ENCODE data around the gene C6orf136.

Gene C6orf136

GRCh38 chr6:30626484-30627366 is 20.2 kb upstream of the C6orf136 start, which contains the start of gene ATAT1:
ATAT1 (plus strand) TSS chr6:30626874.
- no peak for TF ChIP-seq TAF1 (IDR thresholded peaks at IDR 0.05; ENCODE audit: borderline replicate concordance, insufficient read depth, low read length)
- no peak for TF ChIP-seq REST (IDR thresholded peaks at IDR 0.05; ENCODE audit: insufficient read depth in 1 of 2, low read depth in 2 of 2, low read length in 2 of 2)
- peak; percentile 85 for TF ChIP-seq POLR2AphosphoS5 (IDR thresholded peaks at IDR 0.05; ENCODE audit: low read depth, low read length)
- peak; percentile 44; the same call in 1 of the 2 replicates for TF ChIP-seq SIN3A (IDR thresholded peaks at IDR 0.05; ENCODE audit: borderline replicate concordance, insufficient read depth, low read length)
- no peak for TF ChIP-seq FOXP2 (optimal IDR thresholded peaks at IDR 0.05; ENCODE audit: borderline replicate concordance, extremely low read depth, extremely low read length, insufficient read depth)

- TF ChIP-seq REST (IDR thresholded peaks at IDR 0.05; ENCODE audit: insufficient read depth in 1 of 2, low read depth in 2 of 2, low read length in 2 of 2), result no peak
- no peak for TF ChIP-seq POLR2AphosphoS5 (IDR thresholded peaks at IDR 0.05; ENCODE audit: low read depth, low read length)
- TF ChIP-seq FOXP2 (optimal IDR thresholded peaks at IDR 0.05; ENCODE audit: borderline replicate concordance, extremely low read depth, extremely low read length, insufficient read depth), result no peak
- no peak for TF ChIP-seq SIN3A (IDR thresholded peaks at IDR 0.05; ENCODE audit: borderline replicate concordance, insufficient read depth, low read length)
- no peak for TF ChIP-seq TAF1 (IDR thresholded peaks at IDR 0.05; ENCODE audit: borderline replicate concordance, insufficient read depth, low read length)
These were observed 11.1 kb upstream of the C6orf136 start for GRCh38 chr6:30635834-30636233.

GRCh38 chr6:30640481-30640880 is 6.5 kb upstream of the C6orf136 start:
- TF ChIP-seq SIN3A (IDR thresholded peaks at IDR 0.05; ENCODE audit: borderline replicate concordance, insufficient read depth, low read length), result no peak
- TF ChIP-seq REST (IDR thresholded peaks at IDR 0.05; ENCODE audit: insufficient read depth in 1 of 2, low read depth in 2 of 2, low read length in 2 of 2), result no peak
- no peak for TF ChIP-seq FOXP2 (optimal IDR thresholded peaks at IDR 0.05; ENCODE audit: borderline replicate concordance, extremely low read depth, extremely low read length, insufficient read depth)
- TF ChIP-seq TAF1 (IDR thresholded peaks at IDR 0.05; ENCODE audit: borderline replicate concordance, insufficient read depth, low read length), result no peak
- TF ChIP-seq POLR2AphosphoS5 (IDR thresholded peaks at IDR 0.05; ENCODE audit: low read depth, low read length), result no peak

GRCh38 chr6:30641048-30641447 is 5.9 kb upstream of the C6orf136 start:
- no peak for TF ChIP-seq POLR2AphosphoS5 (IDR thresholded peaks at IDR 0.05; ENCODE audit: low read depth, low read length)
- no peak for TF ChIP-seq FOXP2 (optimal IDR thresholded peaks at IDR 0.05; ENCODE audit: borderline replicate concordance, extremely low read depth, extremely low read length, insufficient read depth)
- no peak for TF ChIP-seq SIN3A (IDR thresholded peaks at IDR 0.05; ENCODE audit: borderline replicate concordance, insufficient read depth, low read length)
- no peak for TF ChIP-seq REST (IDR thresholded peaks at IDR 0.05; ENCODE audit: insufficient read depth in 1 of 2, low read depth in 2 of 2, low read length in 2 of 2)
- no peak for TF ChIP-seq TAF1 (IDR thresholded peaks at IDR 0.05; ENCODE audit: borderline replicate concordance, insufficient read depth, low read length)

Data from PFSK-1 (cell line).